ENCODE results near the gene RBFOX1.

Gene RBFOX1

DNA sequence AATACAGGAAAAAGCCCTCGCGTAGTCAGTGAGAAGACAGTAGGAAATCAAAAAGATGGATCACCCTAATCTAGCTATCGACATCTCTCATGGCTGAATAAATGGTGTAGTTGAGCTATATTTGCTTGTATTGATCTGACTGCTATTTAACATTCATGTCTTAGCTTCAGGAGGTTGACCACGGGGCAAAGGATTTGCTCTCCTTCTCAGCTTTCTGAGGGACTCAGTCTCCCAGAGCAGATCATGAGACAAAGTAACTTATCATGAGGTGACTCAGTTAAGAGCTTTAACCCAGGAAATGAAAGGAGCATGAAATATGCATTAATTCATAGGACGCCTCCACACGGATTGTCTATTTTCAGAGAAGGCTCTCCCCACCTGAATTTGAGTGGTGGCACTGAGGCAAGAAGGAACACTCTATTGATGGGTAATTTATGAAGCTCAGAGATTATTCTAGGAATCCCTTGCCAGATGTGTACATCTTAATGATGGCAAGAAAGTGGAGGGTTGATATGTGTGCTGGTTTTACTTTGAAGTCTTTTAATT, 608 bp downstream of the RBFOX1 start:
- H3K27me3 ChIP-seq, result no peaks in the 10 kb centered on the region
- H3K4me3 ChIP-seq (ENCODE audit: low read depth in 1 of 2, low read length in 1 of 2), result no peak overlapping the region
- no peaks in the 10 kb centered on the region for H3K4me1 ChIP-seq (ENCODE audit: control insufficient read depth in 1 of 2, insufficient read depth in 1 of 2, low read depth in 1 of 2, low read length in 1 of 2)
- H3K27ac ChIP-seq, result no peak overlapping the region
- TF ChIP-seq, protein P1, sequence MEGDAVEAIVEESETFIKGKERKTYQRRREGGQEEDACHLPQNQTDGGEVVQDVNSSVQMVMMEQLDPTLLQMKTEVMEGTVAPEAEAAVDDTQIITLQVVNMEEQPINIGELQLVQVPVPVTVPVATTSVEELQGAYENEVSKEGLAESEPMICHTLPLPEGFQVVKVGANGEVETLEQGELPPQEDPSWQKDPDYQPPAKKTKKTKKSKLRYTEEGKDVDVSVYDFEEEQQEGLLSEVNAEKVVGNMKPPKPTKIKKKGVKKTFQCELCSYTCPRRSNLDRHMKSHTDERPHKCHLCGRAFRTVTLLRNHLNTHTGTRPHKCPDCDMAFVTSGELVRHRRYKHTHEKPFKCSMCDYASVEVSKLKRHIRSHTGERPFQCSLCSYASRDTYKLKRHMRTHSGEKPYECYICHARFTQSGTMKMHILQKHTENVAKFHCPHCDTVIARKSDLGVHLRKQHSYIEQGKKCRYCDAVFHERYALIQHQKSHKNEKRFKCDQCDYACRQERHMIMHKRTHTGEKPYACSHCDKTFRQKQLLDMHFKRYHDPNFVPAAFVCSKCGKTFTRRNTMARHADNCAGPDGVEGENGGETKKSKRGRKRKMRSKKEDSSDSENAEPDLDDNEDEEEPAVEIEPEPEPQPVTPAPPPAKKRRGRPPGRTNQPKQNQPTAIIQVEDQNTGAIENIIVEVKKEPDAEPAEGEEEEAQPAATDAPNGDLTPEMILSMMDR (IDR thresholded peaks at IDR 0.05), result no peak
- no peaks in the 10 kb centered on the region for H3K9me3 ChIP-seq
- no peaks in the 10 kb centered on the region for H3K36me3 ChIP-seq

DNA sequence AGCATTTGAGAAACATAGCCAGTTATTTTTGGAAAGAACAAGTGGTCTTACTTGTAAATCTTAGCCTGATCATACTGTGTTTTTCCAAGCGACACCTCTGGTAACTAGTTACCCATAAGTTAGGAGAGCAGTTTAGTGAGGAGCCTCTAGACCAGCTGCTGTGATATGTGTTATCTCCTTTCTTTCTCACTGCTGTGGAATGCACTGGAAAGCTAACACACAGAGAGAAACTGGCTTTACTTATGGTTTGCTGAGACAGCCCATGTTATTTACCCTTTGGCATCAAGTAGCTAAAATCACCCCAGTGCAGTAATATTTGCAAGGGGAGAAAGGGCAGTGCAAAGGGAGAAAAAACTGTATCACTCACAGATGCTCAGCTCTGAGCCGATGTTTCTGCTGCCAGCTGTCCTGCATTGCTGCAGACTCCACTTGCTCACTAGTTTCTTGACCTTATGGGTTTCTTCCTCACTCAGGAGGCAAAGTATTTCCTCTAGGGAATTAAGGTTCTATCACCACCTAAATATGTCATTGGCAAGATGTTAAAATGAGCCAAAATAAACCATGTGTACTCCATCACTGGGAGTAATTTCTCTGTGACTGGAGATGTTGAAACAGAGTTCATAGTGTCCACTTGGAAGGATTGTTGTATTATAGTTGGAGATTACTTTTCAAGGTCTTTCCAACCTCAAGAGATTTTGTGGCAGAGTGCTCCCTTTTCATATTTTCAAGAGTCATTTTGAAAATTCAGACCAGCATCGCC, 2.3 kb downstream of the RBFOX1 start:
- Histone ChIP-seq H3K27ac (no peak overlapping the region), H3K4me1 (ENCODE audit: control insufficient read depth in 1 of 2, insufficient read depth in 1 of 2, low read depth in 1 of 2, low read length in 1 of 2) (no peaks in the 10 kb centered on the region), H3K27me3 (no peaks in the 10 kb centered on the region), H3K9me3 (no peaks in the 10 kb centered on the region), H3K36me3 (no peaks in the 10 kb centered on the region), H3K4me3 (ENCODE audit: low read depth in 1 of 2, low read length in 1 of 2) (no peak overlapping the region)
- TF ChIP-seq, protein P1 (IDR thresholded peaks at IDR 0.05), result no peak

DNA sequence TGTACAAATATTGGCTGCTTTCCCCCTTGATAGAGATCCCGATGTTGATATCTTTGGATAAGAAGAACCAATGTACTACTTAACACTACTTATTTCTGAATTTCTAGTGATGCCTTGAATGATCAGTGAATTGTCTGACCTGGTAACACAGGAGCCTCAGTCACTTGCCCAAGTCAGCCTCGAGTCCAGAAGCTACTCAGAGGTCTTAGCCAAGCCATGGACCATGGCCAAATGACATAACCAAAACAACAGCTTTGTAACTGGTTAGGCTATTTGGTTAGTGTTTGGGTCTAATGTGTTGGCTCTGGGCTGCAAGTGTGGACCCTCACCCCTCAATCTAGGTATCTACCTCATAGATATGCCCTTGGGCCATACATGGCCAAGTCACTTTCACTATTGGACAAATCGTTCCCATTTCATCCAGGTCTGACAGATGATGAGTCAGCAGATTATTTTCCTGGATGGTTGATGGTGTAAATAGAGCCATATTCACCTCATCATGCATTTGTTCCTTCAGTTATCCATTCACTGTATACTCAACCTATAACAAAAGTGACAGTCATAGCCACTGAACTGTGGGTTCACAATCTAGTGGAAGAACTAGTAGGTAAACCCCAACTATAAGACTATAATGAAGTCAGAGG, 3.5 kb downstream of the RBFOX1 start:
- TF ChIP-seq, protein P1 (IDR thresholded peaks at IDR 0.05), result no peak
- Histone ChIP-seq H3K9me3 (no peaks in the 10 kb centered on the region), H3K27me3 (no peaks in the 10 kb centered on the region), H3K36me3 (no peaks in the 10 kb centered on the region), H3K27ac (no peak overlapping the region), H3K4me1 (ENCODE audit: control insufficient read depth in 1 of 2, insufficient read depth in 1 of 2, low read depth in 1 of 2, low read length in 1 of 2) (no peaks in the 10 kb centered on the region), H3K4me3 (ENCODE audit: low read depth in 1 of 2, low read length in 1 of 2) (no peak overlapping the region)

DNA sequence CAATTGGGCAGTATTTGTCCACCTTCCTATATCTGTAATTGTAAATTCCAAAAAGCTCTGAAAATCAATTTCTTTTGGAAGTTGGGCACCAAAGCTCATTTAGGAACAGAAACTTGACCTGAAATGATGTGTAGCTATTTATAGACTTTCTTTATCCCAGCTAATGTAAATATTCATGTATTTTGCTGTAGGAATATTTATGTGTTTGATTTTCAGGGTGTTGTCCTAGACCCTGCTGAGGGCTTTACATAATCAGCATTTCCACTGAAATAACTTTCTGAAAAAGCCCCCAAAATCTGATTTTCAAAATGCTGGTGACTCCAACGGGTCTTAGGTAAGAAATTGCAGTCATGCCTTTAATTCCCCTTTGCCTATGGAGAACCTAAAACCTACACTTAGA, 4.1 kb downstream of the RBFOX1 start:
- no peaks in the 10 kb centered on the region for H3K9me3 ChIP-seq
- H3K4me1 ChIP-seq (ENCODE audit: control insufficient read depth in 1 of 2, insufficient read depth in 1 of 2, low read depth in 1 of 2, low read length in 1 of 2), result no peaks in the 10 kb centered on the region
- TF ChIP-seq, protein P1 (IDR thresholded peaks at IDR 0.05), result no peak
- no peak overlapping the region for H3K27ac ChIP-seq
- H3K36me3 ChIP-seq, result no peaks in the 10 kb centered on the region
- H3K27me3 ChIP-seq, result no peaks in the 10 kb centered on the region
- H3K4me3 ChIP-seq (ENCODE audit: low read depth in 1 of 2, low read length in 1 of 2), result no peak overlapping the region

DNA sequence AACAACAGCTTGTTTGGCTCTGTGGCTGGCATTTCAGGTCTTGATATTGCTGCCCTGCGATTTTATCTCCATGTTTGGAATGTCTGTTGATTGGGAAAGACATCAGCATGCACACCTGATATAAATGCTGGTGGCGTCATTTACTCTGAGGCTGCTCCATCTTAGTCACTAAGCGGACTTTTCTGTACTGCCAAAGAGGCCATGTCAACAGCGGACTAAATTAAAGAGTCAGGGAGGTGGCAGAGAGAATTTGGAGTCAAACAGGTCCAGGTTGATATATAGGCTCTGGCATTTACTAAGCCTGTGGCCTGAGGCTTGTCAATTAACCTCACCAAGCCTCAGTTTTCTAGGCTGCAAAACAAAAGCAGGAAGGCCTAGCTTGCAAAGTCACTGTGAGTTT, 6.2 kb downstream of the RBFOX1 start:
- Histone ChIP-seq H3K27me3 (no peaks in the 10 kb centered on the region), H3K4me3 (ENCODE audit: low read depth in 1 of 2, low read length in 1 of 2) (no peak overlapping the region), H3K4me1 (ENCODE audit: control insufficient read depth in 1 of 2, insufficient read depth in 1 of 2, low read depth in 1 of 2, low read length in 1 of 2) (no peaks in the 10 kb centered on the region), H3K36me3 (no peaks in the 10 kb centered on the region), H3K27ac (no peak overlapping the region), H3K9me3 (no peaks in the 10 kb centered on the region)
- TF ChIP-seq, protein P1 (IDR thresholded peaks at IDR 0.05), result no peak

Measured in neutrophil (primary cell).